Astrocyte of the spinal cord (primary cell): ENCODE data around the gene PCDHGA6.
A peak's percentile ranks its signal among the peaks of the same experiment; 100 is the strongest.
"Not testable (repeated sequence)": the region's sequence is repeated elsewhere in the genome, so short reads cannot be mapped to it uniquely, and the experiment has no call there.

Experiments
- DNase-seq: peaks from one replicate; pipeline ENCODE4 v3.0.0; 2011; ENCODE audit warnings: low read depth, low spot score
- H3K4me3 ChIP-seq: 2 replicates; pipeline ENCODE4 v1.5.1; 2011; ENCODE audit warnings: low read depth, mild to moderate bottlenecking, low read length, moderate library complexity
- CTCF ChIP-seq: IDR thresholded peaks from 2 replicates; pipeline ENCODE4 v1.5.1; 2012; ENCODE audit warnings: low read depth, mild to moderate bottlenecking, low read length, inconsistent platforms
- in situ Hi-C: cut with HindIII; loops from 2 replicates; pipeline ENCODE4 v1.10.0; 2017; ENCODE audit warnings: low sequenced_read_pairs

The PCDHGA6 gene

GRCh38 chr5:141398608-141399007 is 24.9 kb downstream of the PCDHGA6 start:
- in situ Hi-C loops: no loop called here
- TF ChIP-seq CTCF: no peak
- H3K4me3 ChIP-seq: no peak overlapping the region
- DNase-seq: no peak

DNA sequence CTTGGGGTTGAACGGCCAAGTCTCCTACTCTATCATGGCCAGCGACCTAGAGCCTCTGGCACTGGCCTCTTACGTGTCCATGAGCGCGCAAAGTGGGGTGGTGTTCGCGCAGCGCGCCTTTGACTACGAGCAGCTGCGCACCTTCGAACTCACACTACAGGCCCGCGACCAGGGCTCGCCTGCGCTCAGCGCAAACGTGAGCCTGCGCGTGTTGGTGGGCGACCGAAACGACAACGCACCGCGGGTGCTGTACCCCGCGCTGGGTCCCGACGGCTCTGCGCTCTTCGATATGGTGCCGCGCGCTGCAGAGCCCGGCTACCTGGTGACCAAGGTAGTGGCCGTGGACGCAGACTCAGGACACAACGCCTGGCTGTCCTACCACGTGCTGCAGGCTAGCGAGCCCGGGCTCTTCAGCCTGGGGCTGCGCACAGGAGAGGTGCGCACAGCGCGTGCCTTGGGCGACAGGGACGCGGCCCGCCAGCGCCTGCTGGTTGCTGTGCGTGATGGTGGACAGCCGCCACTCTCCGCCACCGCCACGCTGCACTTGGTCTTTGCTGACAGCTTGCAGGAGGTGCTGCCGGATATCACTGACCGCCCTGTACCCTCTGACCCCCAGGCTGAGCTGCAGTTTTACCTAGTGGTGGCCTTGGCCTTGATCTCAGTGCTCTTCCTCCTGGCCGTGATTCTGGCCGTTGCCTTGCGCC is 26.0 kb downstream of the PCDHGA6 start:
- no peak overlapping the region for H3K4me3 ChIP-seq
- no peak for TF ChIP-seq CTCF
- DNase-seq: no peak
- in situ Hi-C loops: no loop called here

- TF ChIP-seq CTCF: peak; percentile 39
- DNase-seq: peak; percentile 42
- peak within 1 kb of the TSS; percentile 29 for H3K4me3 ChIP-seq
- in situ Hi-C loops: no loop called here
These were observed 29.0 kb downstream of the PCDHGA6 start, which contains the start of gene PCDHGA9 for GRCh38 chr5:141402553-141403243. Gene PCDHGA9 (plus strand): TSS chr5:141402778. CDS start chr5:141402953, 175 bp downstream.

DNA sequence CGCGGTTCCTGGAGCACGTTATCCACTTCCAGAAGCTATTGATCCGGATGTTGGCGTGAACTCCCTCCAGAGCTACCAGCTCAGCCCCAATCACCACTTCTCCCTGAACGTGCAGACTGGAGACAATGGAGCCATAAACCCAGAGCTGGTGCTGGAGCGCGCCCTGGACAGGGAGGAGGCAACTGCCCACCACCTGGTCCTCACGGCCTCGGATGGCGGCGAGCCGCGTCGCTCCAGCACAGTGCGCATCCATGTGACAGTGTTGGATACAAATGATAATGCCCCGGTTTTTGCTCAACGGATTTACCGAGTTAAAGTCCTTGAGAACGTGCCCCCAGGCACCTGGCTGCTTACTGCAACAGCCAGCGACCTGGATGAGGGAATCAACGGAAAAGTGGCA is 29.7 kb downstream of the PCDHGA6 start:
- in situ Hi-C loops: no loop called here
- DNase-seq: no peak
- H3K4me3 ChIP-seq: peak overlapping the region; percentile 29
- TF ChIP-seq CTCF: no peak

DNA sequence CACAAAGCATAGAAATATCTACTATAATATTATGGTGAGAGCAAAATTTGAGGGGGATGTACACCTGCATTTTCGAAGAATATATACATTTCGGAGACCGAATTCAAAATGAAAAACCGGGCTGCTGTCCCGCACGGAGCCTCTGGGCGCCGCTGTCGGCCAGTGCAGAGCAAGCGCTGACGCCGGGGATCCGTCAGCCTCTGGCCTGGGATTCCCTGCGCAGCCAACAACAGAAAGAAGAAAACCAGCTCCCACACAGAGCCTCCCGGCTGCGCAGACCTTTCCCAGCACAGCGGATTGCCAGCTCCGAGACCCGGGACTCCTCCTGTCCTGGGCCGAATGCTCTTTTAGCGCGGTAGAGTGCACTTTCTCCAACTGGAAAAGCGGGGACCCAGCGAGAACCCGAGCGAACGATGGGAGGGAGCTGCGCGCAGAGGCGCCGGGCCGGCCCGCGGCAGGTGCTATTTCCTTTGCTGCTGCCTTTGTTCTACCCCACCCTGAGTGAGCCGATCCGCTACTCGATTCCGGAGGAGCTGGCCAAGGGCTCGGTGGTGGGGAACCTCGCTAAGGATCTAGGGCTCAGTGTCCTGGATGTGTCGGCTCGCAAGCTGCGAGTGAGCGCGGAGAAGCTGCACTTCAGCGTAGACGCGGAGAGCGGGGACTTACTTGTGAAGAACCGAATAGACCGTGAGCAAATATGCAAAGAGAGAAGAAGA is 34.3 kb downstream of the PCDHGA6 start, which contains the start of gene PCDHGB6:
PCDHGB6 (plus strand) TSS at position 232 of the 716 bp plus-strand sequence; CDS start at position 414, 182 bp downstream.
- in situ Hi-C loops: not testable (repeated sequence)
- peak; percentile 70 for TF ChIP-seq CTCF
- peak within 1 kb of the TSS; percentile 32 for H3K4me3 ChIP-seq
- peak; percentile 50 for DNase-seq

GRCh38 chr5:141409598-141410306 is 36.1 kb downstream of the PCDHGA6 start:
- no peak overlapping the region for H3K4me3 ChIP-seq
- no peak for DNase-seq
- in situ Hi-C loops: no loop called here
- no peak for TF ChIP-seq CTCF
